GM21717 (cell line): ENCODE measurements around the gene STAT5B.
"Not testable (repeated sequence)": the region's sequence is repeated elsewhere in the genome, so short reads cannot be mapped to it uniquely, and the experiment has no call there.

Experiments used
- ATAC-seq: cut with Tn5 transposase; IDR thresholded peaks from one replicate; pipeline ENCODE4 v1.9.1; 2021; ENCODE audit warnings: mild to moderate bottlenecking, moderate library complexity; ENCODE audit not compliant: unreplicated experiment

Gene STAT5B

DNA sequence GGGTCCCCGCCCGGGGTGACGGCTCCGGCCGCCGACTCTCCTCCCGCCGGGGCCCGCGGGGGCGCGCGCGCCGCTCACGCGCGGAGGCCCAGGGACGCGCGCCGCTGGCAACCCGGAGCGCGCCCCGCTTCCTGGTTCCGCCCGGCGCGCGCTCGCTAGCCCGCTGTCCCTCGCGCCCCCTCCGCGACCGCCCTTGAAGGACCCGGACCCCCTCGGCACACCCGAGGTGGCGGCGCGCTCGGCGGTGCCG lies at the start of gene STAT5B:
Gene STAT5B, minus strand, starts transcription at position 33 of the 250 bp plus-strand sequence. CDS start 44,264 bp downstream, outside the sequence.
- ATAC-seq, result no peak

DNA sequence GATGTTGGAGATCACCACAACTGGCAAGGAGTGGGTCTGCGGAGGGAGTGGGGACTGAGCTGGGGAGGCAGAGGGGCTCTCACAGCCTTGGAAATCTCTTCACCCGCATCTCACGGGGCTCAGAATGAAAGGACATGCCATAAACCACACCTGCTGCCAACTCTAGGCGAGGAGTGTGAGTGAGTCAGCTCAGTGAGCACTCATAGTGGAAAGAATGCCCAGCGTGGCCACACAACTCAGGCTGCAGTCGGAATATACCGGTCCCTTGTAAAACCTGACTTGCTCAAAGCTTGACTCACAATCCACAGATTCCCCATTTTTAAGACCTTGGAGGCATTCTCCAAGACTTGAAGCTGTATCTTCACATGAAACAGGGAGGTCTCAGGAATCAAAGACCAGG lies 48.8 kb upstream of the STAT5B start:
- no peak for ATAC-seq

DNA sequence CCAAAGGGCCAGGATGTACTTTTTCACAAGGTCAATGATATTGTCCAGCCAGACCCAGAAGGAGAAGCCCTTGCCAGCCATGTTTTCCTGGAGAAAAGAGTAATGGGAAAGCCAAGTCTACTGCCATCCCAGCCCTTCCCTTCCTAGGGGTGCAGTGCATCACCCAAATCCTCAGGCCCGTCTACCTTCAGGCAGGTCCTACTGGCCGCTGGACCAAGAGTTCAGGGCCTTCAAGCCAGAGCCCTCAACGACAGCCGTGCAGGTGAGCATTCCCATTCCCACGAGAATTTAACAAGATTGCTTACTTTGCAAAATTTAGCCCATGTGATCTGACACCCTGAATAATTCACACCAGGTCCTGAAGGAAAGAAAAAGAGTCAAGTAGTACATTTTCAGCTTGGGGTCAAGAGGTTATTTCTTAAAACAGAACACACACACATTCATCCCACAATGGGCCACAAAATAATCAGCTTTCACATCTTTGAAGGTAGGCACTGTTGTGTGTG lies 47.1 kb upstream of the STAT5B start:
- peak; percentile 14 for ATAC-seq

DNA sequence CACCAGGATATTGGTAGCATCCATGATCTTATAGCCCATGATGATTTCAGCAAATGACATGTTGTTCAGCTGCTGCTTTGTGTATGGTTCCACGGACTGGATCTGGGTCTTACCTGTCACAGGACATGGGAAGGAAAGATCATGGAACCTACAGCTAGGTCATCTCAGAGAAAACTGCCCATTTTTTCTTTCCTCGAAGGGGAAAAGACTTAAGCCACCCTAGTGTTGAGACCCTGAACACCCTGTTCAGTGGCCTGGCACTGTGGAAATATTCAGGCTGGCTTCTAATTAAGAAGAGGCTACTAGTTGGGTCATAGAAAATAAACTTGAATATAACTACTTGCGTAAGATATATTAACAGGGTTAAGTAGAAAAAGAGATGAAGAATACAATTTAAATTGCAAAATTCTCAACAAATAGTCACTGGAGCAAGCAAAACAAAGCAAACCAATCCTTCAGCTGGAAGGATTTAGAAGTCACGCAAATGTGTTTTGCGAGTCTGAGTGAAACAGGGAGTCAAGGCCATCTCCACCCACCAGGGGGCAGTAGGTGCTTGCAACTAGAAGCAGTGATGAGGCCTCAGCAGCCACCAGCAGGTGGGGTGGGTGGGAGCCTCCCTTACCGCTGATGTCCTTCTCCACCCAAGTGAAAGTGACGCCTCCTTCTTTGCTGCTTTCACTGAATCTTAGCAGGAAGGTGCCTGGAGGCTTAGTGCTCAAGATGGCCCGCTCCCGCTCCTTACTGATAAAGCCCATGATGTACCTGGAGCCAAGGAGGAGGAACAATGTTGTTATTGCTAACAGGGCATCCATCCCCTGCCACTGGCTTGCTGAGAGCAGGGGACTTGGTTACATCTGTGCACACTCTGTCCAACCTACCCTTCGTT lies 46.4 kb upstream of the STAT5B start:
- ATAC-seq, result peak; percentile 58

DNA sequence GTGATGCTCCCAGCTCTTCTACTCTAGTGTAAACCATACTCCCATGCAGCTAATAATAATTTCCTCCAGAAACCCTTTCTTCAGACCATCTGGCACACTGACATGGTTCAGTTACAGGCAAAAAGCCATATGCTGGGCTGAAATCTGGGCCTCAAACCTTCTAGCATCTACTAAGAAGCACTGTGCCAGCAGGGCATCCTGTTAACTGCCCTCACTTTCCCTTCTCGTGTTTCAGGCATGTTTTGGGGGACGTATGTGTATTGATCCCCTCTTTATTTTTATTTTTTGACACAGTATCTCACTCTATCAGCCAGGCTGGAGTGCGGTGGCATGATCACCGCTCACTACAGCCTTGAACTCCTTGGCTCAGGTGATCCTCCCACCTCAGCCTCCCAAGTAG lies 45.4 kb upstream of the STAT5B start:
- no peak for ATAC-seq

DNA sequence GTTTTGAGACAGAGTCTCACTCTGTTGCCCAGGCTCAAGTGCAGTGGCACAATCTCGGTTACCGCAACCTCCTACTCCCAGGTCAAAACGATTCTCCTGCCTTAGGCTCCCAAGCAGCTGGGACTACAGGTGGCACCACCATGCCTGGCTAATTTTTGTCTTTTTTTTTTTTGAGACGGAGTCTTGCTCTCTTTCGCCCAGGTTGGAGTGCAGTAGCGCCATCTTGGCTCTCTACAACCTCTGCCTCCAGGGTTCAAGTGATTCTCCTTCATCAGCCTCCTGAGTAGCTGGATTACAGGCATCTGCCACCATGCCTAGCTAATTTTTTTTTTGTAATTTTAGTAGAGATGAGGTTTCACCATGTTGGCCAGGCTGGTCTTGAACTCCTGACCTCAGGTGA lies 41.8 kb upstream of the STAT5B start:
- ATAC-seq, result not testable (repeated sequence)

DNA sequence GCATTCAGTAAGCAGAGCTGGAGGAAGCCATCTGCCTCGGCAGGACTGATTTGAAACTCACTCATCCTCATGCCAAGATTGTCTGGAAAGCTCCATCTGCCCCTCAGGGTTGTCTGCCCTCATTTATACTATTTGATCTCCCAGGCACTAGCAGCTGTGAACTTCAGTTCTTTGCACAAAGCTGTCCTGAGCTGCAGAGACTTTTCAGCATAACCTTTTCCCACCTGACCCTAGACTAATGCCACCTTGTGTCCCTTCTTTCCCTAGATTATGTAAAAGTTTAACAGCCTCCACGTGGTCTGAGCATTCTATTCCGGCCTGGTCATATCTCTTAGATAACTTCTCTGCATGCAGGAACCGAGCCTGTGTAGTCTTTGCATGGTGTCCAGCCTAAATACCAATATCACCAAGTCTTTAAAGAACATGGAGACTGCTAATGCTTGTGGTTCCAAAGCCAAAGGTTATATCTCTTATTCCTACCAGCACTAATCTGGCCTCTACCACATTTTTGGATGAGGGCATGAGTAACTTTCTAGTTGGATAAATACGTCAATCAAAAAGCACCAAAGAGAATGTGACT lies 41.2 kb upstream of the STAT5B start:
- no peak for ATAC-seq

DNA sequence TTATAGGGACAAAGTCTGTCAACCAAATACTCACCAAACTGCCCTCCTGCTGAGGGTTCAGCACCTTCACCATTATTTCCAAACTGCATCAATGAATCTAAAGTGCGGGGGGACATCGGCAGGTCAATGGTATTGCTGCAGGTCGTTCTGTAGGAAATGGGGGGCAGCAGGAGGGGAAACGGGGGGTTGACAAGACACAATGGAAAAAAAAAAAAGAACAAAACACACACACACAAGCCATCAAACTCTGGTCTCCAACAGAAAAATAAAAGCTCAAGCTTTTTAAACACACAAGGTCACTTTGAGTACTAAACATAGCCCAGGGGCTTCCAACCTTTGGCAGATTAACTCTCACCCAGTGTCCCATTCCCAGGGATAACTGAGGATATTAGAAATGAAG lies 40.6 kb upstream of the STAT5B start:
- no peak for ATAC-seq

DNA sequence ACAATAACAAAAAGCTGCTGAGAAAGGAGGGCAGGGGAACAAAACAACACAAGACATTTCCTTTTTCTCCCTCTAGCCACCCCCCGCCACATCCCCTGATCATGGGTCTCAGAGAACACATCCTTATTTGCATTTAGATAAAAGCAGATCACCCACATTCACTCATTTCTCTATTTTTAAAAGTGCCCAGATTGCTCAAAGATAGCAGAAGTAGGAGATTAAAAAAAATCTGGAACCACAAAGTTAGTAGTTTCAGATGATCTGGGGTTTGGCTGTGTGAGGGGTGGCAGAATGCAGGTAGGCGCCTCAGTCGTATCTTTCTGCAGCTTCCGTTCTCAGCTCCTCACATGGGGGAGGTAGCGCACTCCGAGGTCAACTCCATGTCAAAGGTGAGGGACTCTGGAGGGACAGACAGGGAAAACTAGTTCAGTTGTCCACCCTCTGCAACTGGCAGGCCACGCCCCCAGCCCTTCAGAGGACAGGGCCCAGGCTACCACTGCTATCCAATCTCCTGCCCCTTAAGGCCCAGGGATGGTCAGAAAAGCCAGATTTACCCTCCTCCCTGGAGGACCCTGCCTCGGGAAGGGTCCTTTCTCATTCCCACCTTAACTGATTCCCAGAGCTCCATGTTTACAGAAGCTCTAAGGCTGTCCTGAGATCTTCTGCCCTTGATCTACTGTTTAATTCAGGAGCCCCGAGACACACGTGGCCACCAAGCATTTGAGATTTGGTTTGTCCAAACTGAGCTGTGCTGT lies 39.4 kb upstream of the STAT5B start:
- ATAC-seq, result no peak

DNA sequence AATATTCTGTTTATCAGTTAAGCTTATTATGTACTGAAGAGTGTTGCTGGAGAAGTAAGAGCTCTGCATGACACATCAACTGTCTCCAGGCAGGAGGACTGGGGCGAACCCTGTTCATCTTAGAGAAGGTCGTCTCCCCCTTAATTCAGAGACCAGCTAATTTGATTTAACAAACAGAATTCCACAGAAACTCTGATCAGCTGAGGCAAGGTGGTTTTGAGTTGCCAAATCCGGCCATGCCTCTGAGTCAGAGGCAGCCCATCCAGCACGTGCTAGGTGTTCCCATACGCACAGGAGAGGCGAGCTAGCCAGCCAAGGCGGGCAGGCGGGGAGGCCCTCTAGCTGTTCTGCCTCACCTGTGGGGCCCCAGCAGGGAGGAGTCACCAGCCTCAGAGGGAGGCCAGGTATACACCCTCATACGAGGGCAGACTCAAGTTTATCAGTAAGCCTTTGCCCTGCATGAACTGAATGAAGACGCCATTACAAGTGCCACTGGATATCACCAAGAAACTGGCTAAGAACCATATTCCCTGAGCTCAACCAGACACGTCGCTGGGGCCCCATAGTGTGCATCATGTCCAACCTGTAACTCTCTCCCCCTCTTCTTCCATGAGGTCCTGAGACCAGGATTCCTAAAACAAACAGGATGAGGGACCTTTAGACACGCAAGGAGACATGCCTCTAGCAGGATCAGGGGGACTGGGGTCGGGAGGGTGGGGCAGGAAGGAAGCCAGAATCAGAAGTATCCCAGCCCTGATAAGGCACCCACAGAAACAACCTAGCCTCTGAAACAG lies 37.8 kb upstream of the STAT5B start:
- ATAC-seq, result no peak

DNA sequence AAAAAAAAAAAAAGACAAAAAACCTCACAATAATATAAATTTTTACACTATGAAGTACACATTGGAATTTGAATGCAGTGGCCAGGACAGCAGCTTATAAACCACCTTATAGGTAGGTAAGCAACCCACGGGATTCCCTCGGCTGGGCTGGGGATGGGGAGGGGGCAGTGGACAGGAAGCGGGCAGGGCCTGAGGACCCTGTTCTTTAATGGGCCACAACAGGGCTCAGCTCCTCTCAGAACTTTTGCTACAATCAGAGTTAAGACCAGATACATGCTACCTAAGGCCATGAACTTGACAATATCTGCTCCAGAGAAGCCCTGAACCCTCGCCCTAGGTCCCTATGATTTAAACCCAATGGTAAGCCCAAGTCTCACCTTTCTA lies 37.2 kb upstream of the STAT5B start:
- ATAC-seq, result no peak

DNA sequence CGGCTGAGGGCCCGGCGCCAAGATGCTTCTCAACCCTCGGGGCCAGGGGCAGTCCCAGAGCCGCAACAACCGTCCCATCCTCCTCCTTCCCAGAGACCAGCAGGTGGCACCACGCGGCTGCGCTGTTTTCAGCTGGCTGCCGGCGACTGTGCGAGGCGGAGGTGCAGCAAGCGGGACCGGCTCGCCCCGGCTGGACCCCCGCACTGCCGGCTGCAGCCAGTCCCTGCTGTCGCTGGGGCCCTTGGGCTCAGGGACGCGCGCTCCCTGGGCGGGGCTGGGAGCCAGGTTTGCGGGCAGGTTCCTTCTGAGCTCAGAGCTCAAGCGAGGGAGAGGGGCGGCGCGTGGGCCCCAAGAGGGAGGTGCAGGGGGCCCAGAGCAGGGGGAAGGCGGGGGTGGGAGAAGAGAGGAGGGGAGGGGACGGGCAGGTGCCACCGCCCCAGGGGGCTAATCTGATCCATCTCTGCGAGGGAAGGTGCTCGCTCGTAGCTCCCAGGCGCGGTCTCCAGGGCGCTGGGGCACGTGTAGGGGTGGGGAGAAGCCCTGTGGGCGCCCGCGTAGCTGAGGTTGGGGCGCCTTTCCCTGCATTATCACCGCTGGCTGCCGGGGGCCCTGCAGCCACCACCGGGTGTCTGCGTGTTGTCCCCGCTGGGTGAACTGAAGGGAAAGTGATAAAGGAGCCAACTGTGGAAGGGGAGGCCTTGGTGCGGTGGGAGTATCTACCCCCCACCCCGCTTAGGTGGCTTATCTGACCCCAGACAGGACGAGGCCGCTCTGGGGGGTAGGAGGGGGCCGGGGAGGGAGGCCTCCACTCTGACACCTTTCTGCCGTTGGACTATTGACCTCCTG lies 36.3 kb upstream of the STAT5B start:
- ATAC-seq, result no peak

DNA sequence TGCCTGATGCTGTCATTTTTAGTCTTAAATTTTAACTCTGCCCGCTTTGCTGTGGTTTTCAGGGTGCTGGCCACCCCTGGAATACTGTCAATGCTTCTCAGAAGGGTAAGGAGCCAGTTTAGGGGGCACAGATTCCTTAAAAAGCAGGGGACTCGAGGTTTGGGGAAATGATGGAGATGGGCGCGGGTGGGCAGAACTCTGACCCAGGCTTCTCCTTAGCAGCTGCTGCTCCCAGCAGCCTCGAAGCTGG lies 35.8 kb upstream of the STAT5B start:
- no peak for ATAC-seq

DNA sequence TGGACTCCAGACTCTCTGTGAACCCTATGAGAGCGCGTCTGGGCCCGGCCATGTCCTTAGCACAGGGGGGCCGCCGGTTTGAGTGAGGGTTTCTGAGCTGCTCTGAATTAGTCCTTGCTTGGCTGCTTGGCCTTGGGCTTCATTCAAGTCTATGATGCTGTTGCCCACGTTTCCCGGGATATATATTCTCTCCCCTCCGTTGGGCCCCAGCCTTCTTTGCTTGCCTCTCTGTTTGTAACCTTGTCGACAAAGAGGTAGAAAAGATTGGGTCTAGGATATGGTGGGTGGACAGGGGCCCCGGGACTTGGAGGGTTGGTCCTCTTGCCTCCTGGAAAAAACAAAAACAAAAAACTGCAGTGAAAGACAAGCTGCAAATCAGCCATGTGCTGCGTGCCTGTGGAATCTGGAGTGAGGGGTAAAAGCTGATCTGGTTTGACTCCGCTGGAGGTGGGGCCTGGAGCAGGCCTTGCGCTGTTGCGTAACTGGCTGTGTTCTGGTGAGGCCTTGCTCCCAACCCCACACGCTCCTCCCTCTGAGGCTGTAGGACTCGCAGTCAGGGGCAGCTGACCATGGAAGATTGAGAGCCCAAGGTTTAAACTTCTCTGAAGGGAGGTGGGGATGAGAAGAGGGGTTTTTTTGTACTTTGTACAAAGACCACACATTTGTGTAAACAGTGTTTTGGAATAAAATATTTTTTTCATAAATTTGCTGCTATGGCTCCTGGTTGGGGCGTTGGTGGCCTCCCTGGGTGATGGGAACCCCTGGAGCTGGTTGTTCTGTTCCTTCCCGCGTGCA lies 35.2 kb upstream of the STAT5B start:
- no peak for ATAC-seq

DNA sequence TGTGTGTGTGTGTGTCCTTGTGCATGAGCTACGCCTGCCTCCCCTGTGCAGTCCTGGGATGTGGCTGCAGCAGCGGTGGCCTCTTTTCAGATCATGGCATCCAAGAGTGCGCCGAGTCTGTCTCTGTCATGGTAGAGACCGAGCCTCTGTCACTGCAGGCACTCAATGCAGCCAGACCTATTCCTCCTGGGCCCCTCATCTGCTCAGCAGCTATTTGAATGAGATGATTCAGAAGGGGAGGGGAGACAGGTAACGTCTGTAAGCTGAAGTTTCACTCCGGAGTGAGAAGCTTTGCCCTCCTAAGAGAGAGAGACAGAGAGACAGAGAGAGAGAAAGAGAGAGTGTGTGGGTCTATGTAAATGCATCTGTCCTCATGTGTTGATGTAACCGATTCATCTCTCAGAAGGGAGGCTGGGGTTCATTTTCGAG lies 34.6 kb upstream of the STAT5B start:
- no peak for ATAC-seq

DNA sequence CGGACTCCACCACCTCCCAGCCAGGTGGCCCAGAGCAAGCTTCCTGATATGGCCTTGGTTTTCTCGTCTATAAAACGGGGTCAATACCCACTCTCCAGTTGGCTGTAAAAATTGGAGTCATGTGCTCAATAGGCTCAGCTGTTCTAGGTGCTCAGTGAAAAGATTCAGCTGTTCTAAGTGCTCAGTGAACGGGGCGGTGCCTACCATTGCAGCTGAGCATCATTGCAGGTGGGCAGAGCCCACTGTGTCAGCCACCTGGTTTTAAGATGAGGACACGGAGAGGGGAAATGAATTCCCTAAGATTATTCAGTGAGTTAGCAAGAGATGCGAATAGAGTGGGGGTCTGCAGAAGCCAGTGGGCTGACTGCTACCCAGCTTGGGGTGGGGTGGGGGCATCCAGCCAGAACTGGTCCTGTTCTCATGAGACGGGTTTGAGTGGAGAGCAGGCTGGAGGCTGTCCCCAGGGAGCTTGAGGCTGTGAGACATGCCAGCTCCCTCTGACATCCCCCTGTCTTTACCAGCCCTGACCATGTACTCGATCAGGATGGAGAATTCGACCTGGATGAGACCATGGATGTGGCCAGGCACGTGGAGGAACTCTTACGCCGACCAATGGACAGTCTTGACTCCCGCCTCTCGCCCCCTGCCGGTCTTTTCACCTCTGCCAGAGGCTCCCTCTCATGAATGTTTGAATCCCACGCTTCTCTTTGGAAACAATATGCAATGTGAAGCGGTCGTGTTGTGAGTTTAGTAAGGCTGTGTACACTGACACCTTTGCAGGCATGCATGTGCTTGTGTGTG lies 34.0 kb upstream of the STAT5B start:
- no peak for ATAC-seq

DNA sequence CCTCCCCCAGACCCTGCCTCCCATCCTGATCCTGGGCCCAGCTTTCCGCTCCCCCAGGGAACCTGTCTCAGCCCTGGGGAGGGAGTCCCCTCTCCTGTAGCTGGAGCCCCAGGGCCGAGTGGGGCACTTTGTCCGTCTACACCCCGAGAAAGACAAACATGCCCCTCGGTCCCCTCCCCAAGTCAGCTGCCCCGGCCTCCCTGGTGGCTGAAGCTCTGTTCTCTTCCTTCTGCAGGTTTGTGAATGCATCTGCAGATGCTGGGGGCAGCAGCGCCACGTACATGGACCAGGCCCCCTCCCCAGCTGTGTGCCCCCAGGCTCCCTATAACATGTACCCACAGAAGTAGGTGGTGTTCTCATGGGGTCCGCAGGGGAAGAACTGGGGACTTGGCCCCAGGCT lies 33.0 kb upstream of the STAT5B start:
- no peak for ATAC-seq

DNA sequence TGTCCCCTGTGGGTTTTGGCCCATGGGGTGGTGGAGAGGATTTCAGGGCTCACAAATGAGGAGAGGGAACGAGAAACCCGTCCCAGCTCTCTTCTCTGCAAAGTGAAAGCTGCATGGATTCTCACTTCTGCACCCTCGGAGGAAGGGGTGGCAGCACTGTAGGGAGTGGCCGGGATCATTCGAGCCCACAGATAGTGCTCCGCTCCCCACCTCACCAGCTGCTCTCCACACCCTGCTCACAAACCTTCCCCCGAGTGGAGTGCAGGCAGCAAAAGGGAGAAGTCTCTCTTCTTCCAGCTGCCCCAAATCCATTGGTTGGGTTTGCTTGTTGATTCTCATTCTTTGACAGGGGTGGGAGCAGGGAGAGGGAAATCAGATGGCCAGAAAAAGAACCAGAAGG lies 32.3 kb upstream of the STAT5B start:
- ATAC-seq, result no peak

DNA sequence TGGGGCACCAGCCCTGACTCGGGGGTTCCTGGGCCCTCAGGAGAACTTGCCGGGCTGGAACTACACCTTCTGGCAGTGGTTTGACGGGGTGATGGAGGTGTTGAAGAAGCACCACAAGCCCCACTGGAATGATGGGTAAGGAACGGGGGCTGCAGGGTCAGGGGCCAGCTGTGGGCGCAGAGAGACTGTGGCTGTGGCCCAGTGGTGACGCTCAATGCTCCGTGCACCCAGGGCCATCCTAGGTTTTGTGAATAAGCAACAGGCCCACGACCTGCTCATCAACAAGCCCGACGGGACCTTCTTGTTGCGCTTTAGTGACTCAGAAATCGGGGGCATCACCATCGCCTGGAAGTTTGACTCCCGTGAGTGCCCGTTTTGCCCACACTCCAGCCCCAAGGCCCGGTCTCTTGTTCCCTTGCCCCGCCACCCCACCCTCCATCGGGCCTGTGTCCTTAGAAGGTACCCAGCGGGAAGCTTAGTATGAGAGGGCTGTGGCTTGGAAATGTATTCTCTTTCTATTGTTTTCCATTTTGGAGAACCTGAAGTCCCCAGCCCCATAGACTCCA lies 31.3 kb upstream of the STAT5B start:
- ATAC-seq, result no peak
